Loucy (cell line): ENCODE data around the gene CES1.
"Not testable (repeated sequence)": the region's sequence is repeated elsewhere in the genome, so short reads cannot be mapped to it uniquely, and the experiment has no call there.

Source experiments
- CTCF ChIP-seq: fragments of 200-600 bp; sonication (generic); conservative IDR thresholded peaks from 2 replicates; pipeline ENCODE4 v1.5.1; 2014; ENCODE audit warnings: mild to moderate bottlenecking, antibody characterized with exemption, low read length
- EZH2phosphoT487 ChIP-seq: fragments of 200-600 bp; IDR thresholded peaks from 2 replicates; pipeline ENCODE4 v1.6.1; 2018; ENCODE audit warnings: antibody characterized with exemption, mild to moderate bottlenecking, moderate library complexity, borderline replicate concordance

- not testable (repeated sequence) for TF ChIP-seq EZH2phosphoT487, CTCF
Measured at GRCh38 chr16:55790240-55790639, 42.7 kb downstream of the CES1 start.
